ENCODE data around the gene B4GALT3.

DNA sequence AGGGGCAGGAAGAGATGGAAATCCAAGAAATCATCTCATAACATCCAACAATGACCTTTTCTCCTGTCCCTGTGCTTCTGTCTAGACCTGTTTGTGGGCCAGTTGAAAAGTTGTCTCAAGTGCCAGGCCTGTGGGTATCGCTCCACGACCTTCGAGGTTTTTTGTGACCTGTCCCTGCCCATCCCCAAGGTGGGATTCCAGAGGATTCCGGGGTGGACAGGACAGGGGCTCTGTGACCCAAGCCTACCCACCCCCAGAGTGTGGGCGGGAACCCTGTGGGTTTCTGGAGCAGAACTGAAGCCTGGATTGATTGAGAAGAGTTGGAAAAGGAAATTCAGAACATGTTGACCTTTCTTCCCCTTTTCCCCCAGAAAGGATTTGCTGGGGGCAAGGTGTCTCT, 13.5 kb downstream of the B4GALT3 start:
- no peak for TF ChIP-seq EP300 (IDR thresholded peaks at IDR 0.05)
- TF ChIP-seq, protein P1, sequence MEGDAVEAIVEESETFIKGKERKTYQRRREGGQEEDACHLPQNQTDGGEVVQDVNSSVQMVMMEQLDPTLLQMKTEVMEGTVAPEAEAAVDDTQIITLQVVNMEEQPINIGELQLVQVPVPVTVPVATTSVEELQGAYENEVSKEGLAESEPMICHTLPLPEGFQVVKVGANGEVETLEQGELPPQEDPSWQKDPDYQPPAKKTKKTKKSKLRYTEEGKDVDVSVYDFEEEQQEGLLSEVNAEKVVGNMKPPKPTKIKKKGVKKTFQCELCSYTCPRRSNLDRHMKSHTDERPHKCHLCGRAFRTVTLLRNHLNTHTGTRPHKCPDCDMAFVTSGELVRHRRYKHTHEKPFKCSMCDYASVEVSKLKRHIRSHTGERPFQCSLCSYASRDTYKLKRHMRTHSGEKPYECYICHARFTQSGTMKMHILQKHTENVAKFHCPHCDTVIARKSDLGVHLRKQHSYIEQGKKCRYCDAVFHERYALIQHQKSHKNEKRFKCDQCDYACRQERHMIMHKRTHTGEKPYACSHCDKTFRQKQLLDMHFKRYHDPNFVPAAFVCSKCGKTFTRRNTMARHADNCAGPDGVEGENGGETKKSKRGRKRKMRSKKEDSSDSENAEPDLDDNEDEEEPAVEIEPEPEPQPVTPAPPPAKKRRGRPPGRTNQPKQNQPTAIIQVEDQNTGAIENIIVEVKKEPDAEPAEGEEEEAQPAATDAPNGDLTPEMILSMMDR (IDR thresholded peaks at IDR 0.05) = no peak

Measured in upper lobe of left lung (tissue), 4 donors.